Activated effector memory CD4-positive, alpha-beta T cell treated with anti-CD3 and anti-CD28 coated beads, Interleukin-2, amount 50 U/mL, for 16 hours (primary cell): ENCODE results near the gene POLR2H.
A peak's percentile ranks its signal among the peaks of the same experiment; 100 is the strongest.

Source experiments
- DNase-seq: peaks from one replicate; pipeline ENCODE4 v3.0.0-alpha.2; 2020

The POLR2H gene

GRCh38 chr3:184373422-184373821, 11.9 kb downstream of the POLR2H start:
- DNase-seq, result no peak

- no peak for DNase-seq
These were observed 14.4 kb downstream of the POLR2H start for GRCh38 chr3:184375747-184376461.

- no peak for DNase-seq
These were observed 15.9 kb downstream of the POLR2H start for GRCh38 chr3:184377374-184377773.

GRCh38 chr3:184377882-184378445, 16.5 kb downstream of the POLR2H start, which contains the start of gene THPO:
THPO (minus strand) TSS chr3:184378207; CDS start chr3:184376259, 1,948 bp downstream.
- DNase-seq, result no peak

GRCh38 chr3:184378651-184379357, 17.3 kb downstream of the POLR2H start:
- DNase-seq, result peak; percentile 49

- peak; percentile 28 for DNase-seq
These were observed 18.1 kb downstream of the POLR2H start, which contains the start of gene CHRD for GRCh38 chr3:184379358-184380184. CHRD (plus strand) TSS chr3:184380054; CDS start chr3:184380319, 265 bp downstream.

- DNase-seq, result peak; percentile 72
These were observed 18.7 kb downstream of the POLR2H start for GRCh38 chr3:184380185-184380626.

- peak; percentile 67 for DNase-seq
These were observed 19.2 kb downstream of the POLR2H start for GRCh38 chr3:184380627-184381260.

GRCh38 chr3:184381261-184382224, 20.0 kb downstream of the POLR2H start:
- peak; percentile 59 for DNase-seq

GRCh38 chr3:184382326-184383032, 21.0 kb downstream of the POLR2H start:
- DNase-seq, result peak; percentile 53

GRCh38 chr3:184383033-184383740, 21.7 kb downstream of the POLR2H start:
- DNase-seq, result peak; percentile 50

GRCh38 chr3:184384342-184384741, 22.8 kb downstream of the POLR2H start:
- no peak for DNase-seq

- no peak for DNase-seq
These were observed 23.4 kb downstream of the POLR2H start for GRCh38 chr3:184384856-184385422.

- DNase-seq, result no peak
These were observed 24.7 kb downstream of the POLR2H start for GRCh38 chr3:184386047-184386806.

- no peak for DNase-seq
These were observed 25.7 kb downstream of the POLR2H start for GRCh38 chr3:184387174-184387714.

- DNase-seq, result no peak
These were observed 26.8 kb downstream of the POLR2H start for GRCh38 chr3:184388164-184388935.

GRCh38 chr3:184388936-184389230, 27.4 kb downstream of the POLR2H start:
- no peak for DNase-seq

- no peak for DNase-seq
These were observed 27.9 kb downstream of the POLR2H start for GRCh38 chr3:184389384-184389783.
